Measurements from ENCODE around the gene BPIFB3. TPM values are rescaled to one million over a fixed set of nuclear protein-coding genes. Genes with fewer than 3 reads are reported as not detected.
"Not testable (repeated sequence)": the region's sequence is repeated elsewhere in the genome, so short reads cannot be mapped to it uniquely, and the experiment has no call there.

BPIFB3 gene
- total RNA-seq, 1 donor from 2014 or later, result not detected

DNA sequence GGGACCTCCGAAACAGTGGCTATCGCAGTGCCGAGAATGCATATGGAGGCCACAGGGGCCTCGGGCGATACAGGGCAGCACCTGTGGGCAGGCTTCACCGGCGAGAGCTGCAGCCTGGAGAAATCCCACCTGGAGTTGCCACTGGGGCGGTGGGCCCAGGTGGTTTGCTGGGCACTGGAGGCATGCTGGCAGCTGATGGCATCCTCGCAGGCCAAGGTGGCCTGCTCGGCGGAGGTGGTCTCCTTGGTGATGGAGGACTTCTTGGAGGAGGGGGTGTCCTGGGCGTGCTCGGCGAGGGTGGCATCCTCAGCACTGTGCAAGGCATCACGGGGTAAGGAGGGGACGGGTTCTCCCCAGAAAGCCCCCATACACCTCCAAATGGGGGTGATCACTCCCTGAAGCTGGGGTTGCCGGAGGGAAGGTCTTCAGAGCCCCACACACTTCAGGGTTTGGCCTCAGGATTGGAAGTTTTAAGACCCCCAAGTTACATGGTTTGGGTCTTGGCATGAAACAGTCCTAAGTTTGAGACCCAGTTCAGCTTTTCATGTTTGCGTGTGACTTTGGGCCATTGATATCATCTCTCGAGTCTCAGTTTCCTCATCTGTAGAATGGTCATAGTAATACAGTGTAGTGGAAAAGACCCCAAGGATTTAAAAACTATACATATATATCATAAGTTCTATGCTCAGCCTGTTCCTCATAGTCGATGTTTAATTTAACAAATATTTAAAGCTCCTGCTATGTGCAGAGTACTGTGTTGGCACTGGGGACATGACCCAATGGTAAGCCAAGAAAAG is 30.0 kb downstream of the BPIFB3 start:
- DNase-seq (ENCODE audit: low read depth in 2 of 2), result no peak

DNA sequence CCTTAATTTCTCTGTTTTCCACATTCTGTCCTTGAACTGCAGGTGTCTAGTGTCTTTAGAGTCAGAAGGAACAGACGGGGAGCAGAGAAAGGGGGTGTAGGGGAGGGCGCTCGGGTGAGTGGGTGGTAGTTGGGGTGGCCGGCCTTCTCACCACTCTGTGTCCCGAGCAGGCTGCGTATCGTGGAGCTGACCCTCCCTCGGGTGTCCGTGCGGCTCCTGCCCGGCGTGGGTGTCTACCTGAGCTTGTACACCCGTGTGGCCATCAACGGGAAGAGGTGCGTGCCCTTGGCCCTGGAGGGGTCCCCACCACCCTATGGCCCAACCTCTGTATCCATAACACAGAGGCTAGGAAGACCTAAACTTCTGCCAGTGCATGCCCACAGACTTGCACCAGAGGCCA is 31.0 kb downstream of the BPIFB3 start:
- DNase-seq (ENCODE audit: low read depth in 2 of 2), result no peak

DNA sequence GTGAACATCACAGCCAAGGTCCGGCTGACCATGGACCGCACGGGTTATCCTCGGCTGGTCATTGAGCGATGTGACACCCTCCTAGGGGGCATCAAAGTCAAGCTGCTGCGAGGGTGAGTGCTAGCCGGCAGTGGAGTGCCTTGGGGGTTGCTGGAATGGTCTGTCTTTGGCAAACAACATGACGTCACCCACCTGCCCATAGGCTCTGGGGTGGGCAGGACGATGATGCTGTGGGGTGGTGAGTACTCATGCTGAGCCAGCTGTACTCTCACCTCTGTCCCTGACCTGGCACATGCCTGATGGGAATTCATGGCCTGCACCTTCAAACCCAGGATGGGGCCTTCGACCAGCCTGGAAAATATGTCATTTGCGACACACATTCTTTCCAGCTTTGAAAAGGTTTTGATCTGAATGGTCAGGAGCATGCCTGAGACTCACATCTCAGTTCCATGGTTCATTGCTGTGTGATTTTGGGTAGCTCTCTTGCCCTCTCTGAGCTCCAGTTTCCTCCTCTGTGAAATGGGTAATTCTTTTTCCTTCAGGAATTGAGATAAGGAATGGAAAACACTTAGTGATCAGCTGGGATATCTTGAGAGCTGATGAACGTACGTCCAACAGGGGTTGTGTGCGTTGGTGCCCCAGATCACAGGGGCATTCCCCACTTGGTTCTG is 32.5 kb downstream of the BPIFB3 start:
- DNase-seq (ENCODE audit: low read depth in 2 of 2), result no peak

DNA sequence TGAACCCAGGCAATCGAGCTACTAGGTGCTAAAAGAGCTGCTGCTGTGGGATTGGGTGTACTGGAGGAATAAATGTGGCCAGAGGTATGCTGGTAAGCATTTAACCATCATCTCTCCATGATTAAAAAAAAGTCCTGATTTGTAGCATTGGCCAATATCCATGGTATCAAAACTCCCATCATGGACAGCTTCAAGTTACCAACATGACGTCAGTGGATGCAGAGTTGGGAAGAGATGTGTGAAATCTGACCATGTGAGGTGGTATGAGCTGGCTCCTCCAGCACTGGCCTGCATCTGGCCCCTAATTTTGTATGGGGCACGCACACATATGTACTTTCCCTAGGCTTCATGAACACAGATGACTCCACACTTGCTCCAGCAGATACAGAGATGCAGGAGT is 37.4 kb downstream of the BPIFB3 start:
- DNase-seq (ENCODE audit: low read depth in 2 of 2), result no peak

DNA sequence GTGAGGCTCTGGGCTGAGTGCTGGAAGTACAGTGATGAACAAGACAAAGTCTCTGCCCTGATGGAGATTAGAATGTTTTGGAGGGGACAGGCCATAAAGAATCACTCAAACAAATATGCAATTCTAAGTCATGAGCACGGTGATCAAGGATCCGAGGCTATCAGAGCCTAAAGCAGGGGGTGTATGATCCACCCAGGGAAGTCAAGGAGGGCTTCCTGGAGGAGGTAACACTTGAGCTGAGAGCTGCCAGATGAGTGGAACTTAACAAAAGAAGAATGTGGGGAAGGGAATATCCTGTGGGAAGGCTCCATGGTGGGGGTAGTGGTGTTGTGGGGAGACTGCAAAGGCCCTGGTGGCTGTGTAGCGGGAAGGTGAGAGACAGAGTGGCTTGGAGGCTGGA is 38.0 kb downstream of the BPIFB3 start:
- DNase-seq (ENCODE audit: low read depth in 2 of 2), result no peak

DNA sequence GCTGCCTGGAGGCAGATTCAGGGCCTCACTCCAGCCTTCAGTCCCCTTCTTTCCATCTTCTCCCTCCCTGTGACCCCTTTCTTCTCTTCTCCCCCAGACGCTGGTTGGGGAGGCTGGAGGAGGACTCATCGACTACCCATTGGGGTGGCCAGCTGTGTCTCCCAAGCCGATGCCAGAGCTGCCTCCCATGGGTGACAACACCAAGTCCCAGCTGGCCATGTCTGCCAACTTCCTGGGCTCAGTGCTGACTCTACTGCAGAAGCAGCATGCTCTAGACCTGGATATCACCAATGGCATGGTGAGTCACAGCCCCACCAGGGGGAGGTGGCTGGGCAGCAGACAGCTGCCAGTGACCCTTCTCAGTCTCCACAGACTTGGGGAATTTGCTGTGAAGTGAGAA is 38.7 kb downstream of the BPIFB3 start:
- no peak for DNase-seq (ENCODE audit: low read depth in 2 of 2)

DNA sequence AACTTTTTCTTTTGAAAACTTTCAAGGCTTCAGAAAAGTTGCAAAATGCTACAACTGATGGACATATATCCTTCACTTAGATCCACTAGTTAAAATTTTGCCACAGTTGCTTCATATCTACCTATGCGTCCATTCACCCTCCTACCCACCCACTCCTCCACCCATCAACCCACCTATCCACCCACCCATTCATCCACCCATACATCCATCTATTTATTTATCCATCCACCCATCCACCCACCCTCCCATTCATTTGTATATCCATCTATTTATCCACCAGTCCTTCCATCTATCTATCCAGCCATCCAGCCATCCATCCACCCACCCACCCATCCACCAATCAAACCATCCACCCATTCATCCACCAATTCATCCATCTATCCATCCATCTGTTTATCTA is 39.4 kb downstream of the BPIFB3 start:
- no peak for DNase-seq (ENCODE audit: low read depth in 2 of 2)

DNA sequence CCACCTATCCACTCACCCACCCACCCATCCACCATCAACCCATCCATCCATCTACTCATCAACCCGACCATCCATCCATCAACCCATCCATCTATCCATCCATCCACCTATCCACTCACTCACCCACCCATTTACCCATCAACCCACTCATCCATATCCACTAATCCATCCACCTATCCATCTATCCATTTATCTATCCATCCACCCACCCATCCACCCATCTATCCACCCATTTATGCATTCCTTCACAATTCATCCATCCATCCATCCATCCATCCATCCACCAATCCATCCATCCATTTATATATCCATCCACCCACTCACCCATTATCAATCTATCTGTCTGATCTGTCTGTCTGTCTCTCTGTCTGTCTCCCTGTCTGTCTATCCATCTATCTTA is 39.9 kb downstream of the BPIFB3 start:
- DNase-seq (ENCODE audit: low read depth in 2 of 2), result no peak

DNA sequence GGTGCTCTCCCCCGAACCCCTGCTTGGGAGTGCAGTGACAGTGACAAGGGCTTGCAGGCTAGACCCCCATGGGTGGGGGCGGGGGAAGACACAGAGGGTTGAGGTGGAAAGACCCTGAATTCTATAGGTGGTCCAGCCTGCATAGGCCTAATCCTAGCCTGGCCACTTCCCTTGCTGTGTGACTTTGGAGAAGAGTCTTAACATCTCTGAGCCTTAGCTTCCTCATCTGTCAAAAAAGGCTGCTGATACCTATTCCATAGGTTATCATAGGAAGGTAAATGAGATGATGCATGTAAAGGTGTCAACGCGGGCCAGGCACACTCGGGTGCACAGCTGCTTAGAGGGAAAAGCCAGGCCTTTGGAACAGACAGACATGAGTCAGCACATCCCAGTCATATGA is 41.5 kb downstream of the BPIFB3 start:
- no peak for DNase-seq (ENCODE audit: low read depth in 2 of 2)

DNA sequence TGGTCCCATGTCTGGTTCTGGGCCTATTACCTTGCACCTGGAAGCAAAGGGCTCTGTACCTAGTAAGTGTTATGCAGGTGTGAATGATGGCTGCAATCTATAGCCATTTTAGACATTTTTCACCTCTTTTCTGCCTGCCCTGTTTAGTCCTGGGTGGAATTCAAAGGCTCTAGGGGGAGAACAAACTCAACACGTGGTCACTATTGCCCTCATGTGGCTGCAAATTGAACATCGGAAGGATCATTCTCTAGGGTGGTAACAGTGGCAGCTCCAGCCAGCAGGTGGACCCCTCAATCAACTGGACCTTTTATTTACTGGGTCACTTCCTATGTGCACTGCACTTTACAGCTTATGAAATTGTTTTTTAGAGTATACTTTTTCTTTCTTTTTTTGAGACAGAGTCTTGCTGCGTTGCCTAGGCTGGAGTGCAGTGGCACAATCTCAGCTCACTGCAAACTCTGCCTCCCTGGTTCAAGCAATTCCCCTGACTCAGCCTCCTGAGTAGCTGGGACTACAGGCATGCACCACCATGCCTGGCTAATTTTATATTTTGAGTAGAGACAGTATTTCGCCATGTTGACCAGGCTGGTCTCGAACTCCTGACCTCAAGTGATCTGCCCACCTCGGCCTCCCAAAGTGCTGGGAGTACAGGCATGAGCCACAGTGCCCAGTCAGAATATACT is 42.3 kb downstream of the BPIFB3 start:
- peak; percentile 60 to 76 for DNase-seq (ENCODE audit: low read depth in 2 of 2)

DNA sequence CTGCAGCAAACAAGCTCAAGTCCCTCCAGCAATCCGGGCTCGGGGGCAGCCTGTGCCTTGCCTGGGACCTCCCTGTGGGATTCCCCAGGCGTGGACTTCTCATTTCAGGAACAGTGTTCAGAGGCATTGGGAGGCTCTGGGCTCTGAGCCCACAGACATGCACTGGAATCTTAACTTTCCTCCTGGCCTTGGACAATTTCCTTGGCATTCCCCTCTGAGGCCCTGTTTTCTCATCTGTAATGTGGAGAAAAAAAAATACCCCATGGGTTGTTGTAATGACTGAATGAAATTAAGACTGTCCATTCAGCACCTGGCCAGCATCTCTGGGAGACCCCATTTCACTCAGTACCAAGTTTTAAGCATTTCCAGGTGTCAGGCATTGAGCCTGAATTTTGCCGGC is 43.3 kb downstream of the BPIFB3 start:
- DNase-seq (ENCODE audit: low read depth in 2 of 2), result no peak

DNA sequence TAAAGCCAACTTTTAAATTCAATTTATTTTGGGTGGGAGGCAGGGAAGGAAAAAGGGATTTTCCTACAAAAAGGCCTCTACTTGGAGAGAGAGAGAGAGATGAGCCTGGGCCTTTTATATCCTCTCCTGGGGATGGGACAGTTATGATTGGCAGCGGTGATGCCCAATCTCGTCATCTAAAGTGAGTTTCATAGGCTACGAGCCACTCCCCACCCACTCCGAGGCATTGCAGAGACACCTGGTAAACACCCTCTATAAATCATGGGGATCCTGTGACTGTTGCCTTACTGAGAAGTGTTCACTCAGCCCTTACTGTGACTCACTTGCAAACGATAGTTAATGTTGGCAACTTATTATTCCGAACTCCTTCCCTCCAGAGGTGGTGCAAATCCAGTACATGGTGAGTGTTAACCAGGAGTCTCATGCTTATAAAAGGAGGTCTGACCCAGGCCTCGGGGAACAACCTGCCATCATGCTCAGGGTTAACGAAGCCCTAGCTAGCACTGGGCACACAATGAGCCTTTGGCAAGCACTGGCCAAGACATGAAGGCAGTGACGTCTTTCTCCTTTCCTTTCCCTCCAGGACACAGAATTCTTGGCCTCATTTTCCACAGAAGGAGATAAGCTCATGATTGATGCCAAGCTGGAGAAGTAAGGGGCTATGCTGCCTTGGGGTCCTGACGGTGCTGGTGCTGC is 46.3 kb downstream of the BPIFB3 start:
- DNase-seq (ENCODE audit: low read depth in 2 of 2), result no peak

DNA sequence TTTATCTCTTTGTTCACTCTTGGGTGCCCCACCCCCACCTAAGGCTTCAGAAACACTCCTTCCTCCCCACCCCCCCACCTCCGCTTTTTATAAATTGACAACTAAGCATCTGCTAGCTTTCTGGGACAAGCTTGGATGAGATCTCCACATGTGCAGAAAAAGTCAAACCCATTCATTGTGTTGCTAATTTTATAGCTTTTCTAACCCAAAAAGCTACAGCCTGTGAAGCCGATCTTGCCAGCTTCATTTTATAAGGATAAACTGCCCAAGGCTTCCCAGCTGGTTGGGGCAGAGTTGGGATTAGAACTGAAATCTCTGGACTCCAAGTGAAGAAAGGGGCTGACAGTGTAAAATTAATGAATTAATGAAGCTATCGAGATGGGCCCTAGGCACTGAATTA is 49.9 kb downstream of the BPIFB3 start:
- DNase-seq (ENCODE audit: low read depth in 2 of 2), result no peak

DNA sequence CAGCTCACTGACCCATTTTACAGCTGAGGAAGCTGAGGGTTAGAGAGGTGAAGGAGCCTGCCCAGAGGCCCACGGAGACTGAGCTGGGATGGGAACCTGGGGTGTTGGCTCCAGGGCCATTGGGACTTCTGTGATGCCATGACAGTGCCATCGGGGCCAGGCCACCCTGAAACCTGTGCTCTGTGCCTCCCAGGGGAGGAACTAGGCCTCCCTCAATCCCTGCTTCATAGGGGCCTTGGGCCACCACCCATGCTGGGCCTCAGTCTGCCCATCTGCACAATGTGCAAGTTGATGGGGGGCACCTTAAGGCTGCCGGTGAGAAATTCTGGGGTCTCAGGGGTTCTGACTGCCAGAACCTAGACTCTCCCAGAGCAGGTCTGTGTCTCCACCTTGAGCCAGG is 50.6 kb downstream of the BPIFB3 start:
- DNase-seq (ENCODE audit: low read depth in 2 of 2), result no peak

DNA sequence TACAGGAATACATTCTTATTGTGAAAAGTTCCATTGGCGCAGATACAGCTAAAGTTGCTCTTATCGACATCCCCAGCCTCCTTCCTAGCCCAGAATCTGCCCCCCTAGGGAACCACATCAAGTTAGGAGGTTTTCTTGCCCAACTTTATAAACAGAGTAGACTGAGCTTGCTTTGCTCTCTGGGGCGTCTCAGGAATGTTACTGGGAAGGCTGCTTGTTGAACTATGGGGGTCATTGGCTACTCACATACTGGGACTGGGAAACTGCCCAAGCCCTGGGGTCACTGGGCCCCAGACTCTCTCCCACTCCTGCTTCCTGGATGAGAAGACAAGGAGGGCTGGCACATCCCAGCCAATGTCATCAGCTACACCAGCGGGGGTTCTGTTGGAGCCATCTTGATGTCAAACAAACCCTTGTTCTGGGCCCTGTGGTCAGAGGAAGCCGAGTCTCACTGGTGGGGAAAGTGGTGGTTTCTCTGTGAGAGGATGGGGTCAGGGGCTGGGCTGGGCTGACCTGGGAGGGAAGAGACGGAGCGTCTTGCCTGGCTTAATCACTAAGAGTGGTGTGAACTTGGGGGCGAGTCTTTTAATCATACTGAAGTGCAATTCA is 51.7 kb downstream of the BPIFB3 start:
- no peak for DNase-seq (ENCODE audit: low read depth in 2 of 2)

DNA sequence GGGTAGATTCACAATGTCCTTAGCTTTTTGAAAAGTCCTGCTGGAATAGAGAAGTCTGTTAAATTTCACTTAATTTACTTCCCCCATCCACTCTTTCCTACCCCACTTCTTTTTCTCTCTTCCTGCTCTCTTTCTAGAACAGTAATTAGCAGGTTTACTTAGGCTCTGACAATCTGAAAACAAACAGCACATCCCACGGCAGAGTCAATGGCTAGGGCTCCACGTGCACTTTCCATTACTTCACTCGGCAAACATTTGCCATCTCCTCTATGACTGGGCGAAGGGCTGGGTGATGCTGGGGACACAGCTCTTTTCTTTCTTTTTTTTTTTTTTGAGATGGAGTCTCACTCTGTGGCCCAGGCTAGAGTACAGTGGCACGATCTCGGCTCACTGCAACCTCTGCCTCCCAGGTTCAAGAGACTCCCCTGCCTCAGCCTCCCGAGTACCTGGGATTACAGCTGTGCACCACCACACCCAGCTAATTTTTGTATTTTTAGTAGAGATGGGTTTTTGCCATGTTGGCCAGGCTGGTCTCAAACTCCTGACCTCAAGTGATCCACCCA is 52.4 kb downstream of the BPIFB3 start:
- DNase-seq (ENCODE audit: low read depth in 2 of 2), result not testable (repeated sequence)

DNA sequence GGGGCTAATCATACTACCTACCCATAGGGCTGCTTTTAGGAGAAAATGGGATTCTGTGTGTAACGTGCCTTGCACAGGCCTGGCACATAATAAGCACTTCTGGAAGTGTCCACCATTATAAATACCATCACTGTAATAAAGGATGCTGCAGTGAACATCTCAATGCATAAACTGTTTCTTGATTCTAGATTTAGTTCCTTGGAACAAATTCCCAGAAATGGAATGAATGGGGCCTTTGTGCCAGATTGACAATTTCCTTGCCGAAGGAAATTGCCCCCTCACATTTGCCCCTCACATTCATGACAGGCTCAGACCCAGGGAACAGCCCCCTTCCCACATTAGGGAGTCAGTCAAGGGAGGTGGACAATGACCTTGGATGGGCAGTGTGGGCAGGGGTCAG is 55.0 kb downstream of the BPIFB3 start:
- no peak for DNase-seq (ENCODE audit: low read depth in 2 of 2)

DNA sequence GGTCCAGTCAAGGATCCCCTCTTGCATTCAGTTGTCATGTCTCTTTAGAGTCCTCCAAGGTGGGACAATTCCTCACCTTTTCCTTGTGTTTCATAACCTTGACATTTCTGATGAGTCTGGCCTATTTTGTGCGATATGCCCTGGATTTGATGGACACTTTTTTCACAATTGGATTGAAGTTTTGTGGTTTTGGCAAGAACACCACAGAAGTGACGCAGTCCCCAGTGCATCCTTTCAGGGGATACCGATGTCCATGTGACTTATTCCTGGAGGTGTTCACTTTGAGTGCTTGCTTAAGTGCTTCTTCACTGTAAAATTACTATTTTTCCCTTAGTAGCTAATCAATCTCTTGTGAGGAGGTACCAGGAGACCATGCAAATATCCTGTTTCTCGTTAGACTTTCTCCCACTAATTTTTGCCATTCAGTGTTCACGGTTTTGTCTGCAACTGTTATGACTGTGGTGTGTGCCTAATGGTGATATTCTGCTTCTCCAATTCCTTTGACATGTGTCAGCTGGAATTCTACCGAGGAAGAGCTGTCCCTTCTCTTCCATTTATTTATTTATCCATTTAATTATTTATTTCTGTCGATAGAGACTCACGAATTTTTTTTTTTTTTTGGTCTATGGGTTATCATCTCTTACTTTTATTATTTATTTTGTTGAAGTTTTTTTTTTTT is 56.6 kb downstream of the BPIFB3 start:
- DNase-seq (ENCODE audit: low read depth in 2 of 2), result no peak

DNA sequence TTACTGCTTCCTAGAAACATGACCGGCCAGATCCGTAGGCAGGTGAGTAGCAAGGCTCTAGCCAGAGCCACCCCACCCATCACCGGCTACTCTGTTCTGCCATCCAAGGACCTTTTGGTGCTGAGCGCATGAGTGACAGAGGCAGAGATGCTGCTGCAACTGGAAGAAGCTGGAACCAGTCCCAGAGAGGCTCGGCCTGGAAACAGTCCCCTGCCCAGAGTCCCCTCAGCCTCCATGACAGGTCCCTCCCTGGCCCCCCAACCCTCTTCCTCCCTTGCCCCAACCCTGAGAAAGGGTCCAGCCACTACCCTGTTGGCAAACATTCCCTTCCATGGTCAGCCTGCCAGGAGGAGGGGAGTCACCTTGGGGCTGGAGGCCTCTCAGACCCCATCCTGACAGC is 57.6 kb downstream of the BPIFB3 start:
- DNase-seq (ENCODE audit: low read depth in 2 of 2), result no peak

DNA sequence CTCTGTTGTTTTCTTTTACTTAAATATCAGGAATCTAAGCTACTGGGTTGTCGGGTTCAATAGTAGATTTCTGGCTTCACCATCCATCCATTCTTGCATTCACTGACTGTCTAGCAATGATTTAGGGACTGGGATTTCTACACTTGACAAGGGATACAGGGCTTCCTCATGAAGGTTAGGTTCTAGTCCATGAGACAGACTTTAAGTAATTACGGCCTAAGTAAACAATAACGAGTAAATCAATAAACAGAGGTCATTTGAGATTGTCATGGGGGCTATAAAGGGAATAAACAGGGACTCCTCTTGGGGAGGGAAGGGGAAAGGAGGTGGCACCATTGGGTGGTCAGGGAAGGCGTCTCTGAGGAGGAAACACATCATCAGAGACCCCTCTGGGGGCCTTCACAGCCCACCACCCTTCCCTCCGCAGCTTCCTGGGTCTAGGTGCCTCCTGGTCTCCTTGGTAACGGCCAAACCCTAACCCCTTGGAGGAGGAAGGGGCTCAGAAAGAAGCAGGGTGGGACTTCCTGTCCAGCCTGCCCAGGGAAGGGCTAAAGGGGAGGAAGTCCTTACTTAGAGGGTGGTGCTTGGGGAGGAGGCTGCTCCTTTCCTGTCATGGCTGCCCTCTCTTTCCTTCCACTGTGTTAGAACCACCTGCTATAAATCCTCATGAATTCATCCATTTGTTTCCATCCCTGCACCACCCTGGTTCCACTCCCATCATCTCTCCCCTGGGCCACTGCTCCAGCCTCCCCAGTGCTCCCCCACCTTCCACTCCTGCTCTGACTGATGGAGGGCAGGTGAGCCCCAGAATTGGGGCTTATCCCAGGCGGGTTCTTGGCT is 59.1 kb downstream of the BPIFB3 start:
- DNase-seq (ENCODE audit: low read depth in 2 of 2), result no peak

All from lung microvascular endothelial cell (primary cell).